CD4-positive, alpha-beta T cell (primary cell): ENCODE results near the gene RNF157. TPM values are rescaled to one million over a fixed set of nuclear protein-coding genes. Genes with fewer than 3 reads are reported as not detected.

Experiments
- ATAC-seq: fragments of 200-7000 bp; cut with Tn5 transposase; one replicate; pipeline ENCODE4 v1.10.0; 2022; ENCODE audit warnings: mild to moderate bottlenecking; ENCODE audit not compliant: poor library complexity
- CTCF ChIA-PET: fragments of 350-600 bp; sonication (Branson Sonifier 250); formaldehyde crosslinking; loops from one replicate; lab custom pipeline; 2021; ENCODE audit warnings: antibody characterized with exemption, inconsistent platforms; lab: Charles Lee
- POLR2A ChIA-PET: fragments of 350-600 bp; sonication (Branson Sonifier 250); formaldehyde crosslinking; loops from one replicate; lab custom pipeline; 2021; ENCODE audit warnings: antibody characterized with exemption, inconsistent platforms; lab: Charles Lee
- DNase-seq, 14 experiments: peaks; one replicate each; pipeline ENCODE4 v3.0.0-alpha.2; 2013 to 2020; ENCODE audit warnings: mixed read lengths in 2 of 14
- H3K27ac ChIP-seq, 2 donors: one replicate each; pipeline versions ENCODE4 v1.5.1 to v1.7.0; 2013; ENCODE audit warnings: low read length in 2 of 2, low read depth in 1 of 2, mild to moderate bottlenecking in 1 of 2
- H3K27me3 ChIP-seq, 2 experiments: 1 replicate in 1 of 2; 2 replicates in 1 of 2; pipeline versions ENCODE4 v1.6.1 to v1.7.0; 2013; ENCODE audit warnings: low read length in 2 of 2, control low read depth in 1 of 2, mild to moderate bottlenecking in 1 of 2, moderate library complexity in 1 of 2; ENCODE audit not compliant: insufficient read depth in 2 of 2, control insufficient read depth in 1 of 2
- H3K36me3 ChIP-seq: one replicate; pipeline ENCODE4 v1.6.1; 2013; ENCODE audit warnings: low read length, control low read depth; ENCODE audit not compliant: insufficient read depth
- H3K4me1 ChIP-seq: one replicate; pipeline ENCODE4 v1.6.1; 2013; ENCODE audit warnings: low read length, control low read depth; ENCODE audit not compliant: insufficient read depth
- H3K4me3 ChIP-seq: one replicate; pipeline ENCODE4 v1.5.1; 2013; ENCODE audit warnings: mild to moderate bottlenecking, low read length, moderate library complexity
- H3K9me3 ChIP-seq, 2 experiments: 1 replicate in 1 of 2; 2 replicates in 1 of 2; pipeline versions ENCODE4 v1.6.1 to v1.7.0; 2013; ENCODE audit warnings: low read length in 2 of 2, mild to moderate bottlenecking in 2 of 2, control low read depth in 1 of 2, moderate library complexity in 1 of 2; ENCODE audit not compliant: control insufficient read depth in 1 of 2, insufficient read depth in 1 of 2
- H3K27ac Mint-ChIP-seq: one replicate; pipeline ENCODE4 v1.8.0; 2020; ENCODE audit warnings: mixed read lengths
- H3K27me3 Mint-ChIP-seq: one replicate; pipeline ENCODE4 v1.8.0; 2021; ENCODE audit warnings: mixed read lengths
- H3K36me3 Mint-ChIP-seq: one replicate; pipeline ENCODE4 v1.8.0; 2021; ENCODE audit warnings: low read depth, mixed read lengths
- H3K4me1 Mint-ChIP-seq: one replicate; pipeline ENCODE4 v1.8.0; 2021; ENCODE audit warnings: low read depth, mixed read lengths
- H3K4me3 Mint-ChIP-seq: one replicate; pipeline ENCODE4 v1.8.0; 2020; ENCODE audit warnings: mild to moderate bottlenecking, mixed read lengths
- H3K9me3 Mint-ChIP-seq: one replicate; pipeline ENCODE4 v1.8.0; 2020; ENCODE audit warnings: mixed read lengths
- CTCF ChIP-seq: fragments of 200-600 bp; IDR thresholded peaks from one replicate; pipeline ENCODE4 v1.8.0; 2022; ENCODE audit warnings: antibody characterized with exemption, mild to moderate bottlenecking
- intact Hi-C, 2 experiments: fragments of 100-400 bp; cut with DNase I in 1 of 2; cut with micrococcal nuclease in 1 of 2; formaldehyde crosslinking; loops; one replicate each; pipeline versions ENCODE4 v1.15.1 to v1.9.0; 2023 to 2025; cut with DNase I, micrococcal nuclease
- total RNA-seq, 174 experiments: library from RNA in 2 of 174; stranded (reverse) in 2 of 174; gene quantifications; one replicate each; pipeline ENCODE4 v1.2.3 and lab custom pipeline; 2021 to 2026

Gene RNF157
- total RNA-seq, 2 experiments from 2014 or later: 18.5 to 21.1 TPM

- peaks cover 70% of the 10 kb centered on the region for H3K4me1 ChIP-seq
- CTCF ChIA-PET: interaction anchor here (1.5 to 2.2 kb wide), 2 partner anchors 62 to 95 kb away, joined by 3 to 9 read pairs; no protein-coding TSS in a partner anchor
- no peak for ATAC-seq
Measured at GRCh38 chr17:76184290-76184689, 56.0 kb downstream of the RNF157 start.

GRCh38 chr17:76182016-76182764, 58.1 kb downstream of the RNF157 start:
- no peaks in the 10 kb centered on the region for H3K36me3 ChIP-seq
- ChIA-PET POLR2A (interaction anchor here (0.9 to 10.1 kb wide), 16 partner anchors 9 to 402 kb away, joined by 3 to 152 read pairs (median 8); partner anchors contain the start of genes FOXJ1, RNF157 and UBALD2), CTCF (interaction anchor here (0.6 to 5.2 kb wide), 34 partner anchors 8 to 590 kb away, joined by 3 to 68 read pairs (median 5); partner anchors contain the start of genes FOXJ1 and UBALD2)
- no peak overlapping the region for H3K27ac ChIP-seq
- Mint-ChIP-seq H3K27me3 (no peaks in the 10 kb centered on the region), H3K36me3 (peaks cover 21% of the 10 kb centered on the region), H3K4me1 (peaks cover 60% of the 10 kb centered on the region), H3K9me3 (no peaks in the 10 kb centered on the region), H3K27ac (peak overlapping the region; percentile 92), H3K4me3 (peak overlapping the region; percentile 75)
- intact Hi-C loops: loop anchor here (1.0 to 2.0 kb wide), 4 partner anchors 41 to 97 kb away; partner anchors contain the start of gene FOXJ1 (in 2 of the 2)
- H3K9me3 ChIP-seq: no peaks in the 10 kb centered on the region
- TF ChIP-seq CTCF: peak; percentile 86
- ATAC-seq (peak; percentile 73), DNase-seq (peak; percentile 89 to 97 (median 95))
- no peaks in the 10 kb centered on the region for H3K27me3 ChIP-seq
- peaks cover 72% of the 10 kb centered on the region for H3K4me1 ChIP-seq
- H3K4me3 ChIP-seq: no peak overlapping the region

More at GRCh38 chr17:76184290-76184689, 56.0 kb downstream of the RNF157 start:
- H3K27me3 ChIP-seq: no peaks in the 10 kb centered on the region
- POLR2A ChIA-PET: interaction anchor here (1.1 to 10.1 kb wide), 4 partner anchors 11 to 86 kb away, joined by 3 to 152 read pairs (median 4); partner anchors contain the start of gene FOXJ1
- no peaks in the 10 kb centered on the region for H3K9me3 ChIP-seq
- H3K27ac ChIP-seq: no peak overlapping the region
- intact Hi-C loops: no loop called here
- H3K4me1 Mint-ChIP-seq: peaks cover 61% of the 10 kb centered on the region
- no peak overlapping the region for H3K4me3 Mint-ChIP-seq
- DNase-seq: no peak
- no peak overlapping the region for H3K4me3 ChIP-seq
- no peaks in the 10 kb centered on the region for H3K27me3 Mint-ChIP-seq
- no peak for TF ChIP-seq CTCF
- no peaks in the 10 kb centered on the region for H3K36me3 ChIP-seq
- no peaks in the 10 kb centered on the region for H3K9me3 Mint-ChIP-seq
- no peak overlapping the region for H3K27ac Mint-ChIP-seq
- peaks cover 27% of the 10 kb centered on the region for H3K36me3 Mint-ChIP-seq

GRCh38 chr17:76179496-76180467, 60.5 kb downstream of the RNF157 start:
- Histone ChIP-seq H3K27ac (peak overlapping the region; percentile 30 to 47), H3K36me3 (no peaks in the 10 kb centered on the region), H3K9me3 (no peaks in the 10 kb centered on the region), H3K4me1 (peaks cover 64% of the 10 kb centered on the region), H3K27me3 (no peaks in the 10 kb centered on the region), H3K4me3 (no peak overlapping the region)
- DNase-seq (peak in 10 of 14 experiments; percentile 23 to 89 (median 49)), ATAC-seq (peak; percentile 81)
- peak overlapping the region; percentile 64 for H3K4me3 Mint-ChIP-seq
- CTCF ChIA-PET: interaction anchor here (0.6 to 5.2 kb wide), 21 partner anchors 8 to 1221 kb away, joined by 3 to 68 read pairs (median 5); partner anchors contain the start of genes FOXJ1 and UBALD2
- peaks cover 17% of the 10 kb centered on the region for H3K36me3 Mint-ChIP-seq
- H3K4me1 Mint-ChIP-seq: peaks cover 69% of the 10 kb centered on the region
- peak overlapping the region; percentile 92 for H3K27ac Mint-ChIP-seq
- H3K9me3 Mint-ChIP-seq: no peaks in the 10 kb centered on the region
- peak; percentile 33 for TF ChIP-seq CTCF
- H3K27me3 Mint-ChIP-seq: no peaks in the 10 kb centered on the region
- intact Hi-C loops: loop anchor here in 1 of 2 experiments (1.0 kb wide), 1 partner anchor 13 kb away; no protein-coding TSS in a partner anchor
- POLR2A ChIA-PET: interaction anchor here (0.7 to 10.1 kb wide), 29 partner anchors 10 to 107 kb away, joined by 3 to 152 read pairs (median 6); partner anchors contain the start of genes EXOC7, FOXJ1, SRP68 and UBALD2
